Endodermal cell (in vitro differentiated cells): Measurements from ENCODE around the gene S1PR1. TPM values are rescaled to one million over a fixed set of nuclear protein-coding genes. Genes with fewer than 3 reads are reported as not detected.
"Not testable (repeated sequence)": the region's sequence is repeated elsewhere in the genome, so short reads cannot be mapped to it uniquely, and the experiment has no call there.

ENCODE experiments used
- DNase-seq: peaks from one replicate; pipeline ENCODE4 v3.0.0-alpha.2; 2017
- H3K27ac ChIP-seq: 2 replicates; pipeline ENCODE4 v1.5.1; 2013; ENCODE audit warnings: mild to moderate bottlenecking, low read depth, low read length, moderate library complexity
- H3K27me3 ChIP-seq: 2 replicates; pipeline ENCODE4 v1.6.1; 2013; ENCODE audit warnings: mild to moderate bottlenecking, low read length, moderate library complexity; ENCODE audit not compliant: insufficient read depth, control insufficient read depth, poor library complexity, severe bottlenecking
- H3K36me3 ChIP-seq: 2 replicates; pipeline ENCODE4 v1.7.0; 2013; ENCODE audit warnings: mild to moderate bottlenecking, low read length, moderate library complexity; ENCODE audit not compliant: control insufficient read depth, insufficient read depth
- H3K4me1 ChIP-seq: one replicate; pipeline ENCODE4 v1.7.0; 2013; ENCODE audit warnings: low read length; ENCODE audit not compliant: control insufficient read depth, insufficient read depth
- H3K4me3 ChIP-seq: 2 replicates; pipeline ENCODE4 v1.5.1; 2013; ENCODE audit warnings: mild to moderate bottlenecking, low read length, moderate library complexity
- H3K9ac ChIP-seq: 2 replicates; pipeline ENCODE4 v1.6.1; 2013; ENCODE audit warnings: mild to moderate bottlenecking, low read length, moderate library complexity; ENCODE audit not compliant: poor library complexity, severe bottlenecking; ENCODE audit errors: extremely low read depth
- H3K9me3 ChIP-seq: 2 replicates; pipeline ENCODE4 v1.6.1; 2013; ENCODE audit warnings: mild to moderate bottlenecking, low read length, moderate library complexity; ENCODE audit not compliant: control insufficient read depth
- H3K27ac Mint-ChIP-seq: 2 replicates; pipeline ENCODE4 v1.8.0; 2020; ENCODE audit warnings: mixed read lengths
- H3K27me3 Mint-ChIP-seq: 2 replicates; pipeline ENCODE4 v1.8.0; 2021; ENCODE audit warnings: mild to moderate bottlenecking, mixed read lengths; ENCODE audit not compliant: insufficient read depth
- H3K36me3 Mint-ChIP-seq: 2 replicates; pipeline ENCODE4 v1.8.0; 2020; ENCODE audit warnings: low read depth, mixed read lengths
- H3K4me1 Mint-ChIP-seq: 2 replicates; pipeline ENCODE4 v1.8.0; 2020; ENCODE audit warnings: mixed read lengths
- H3K4me3 Mint-ChIP-seq: 2 replicates; pipeline ENCODE4 v1.8.0; 2020; ENCODE audit warnings: mild to moderate bottlenecking, moderate library complexity, mixed read lengths
- H3K9me3 Mint-ChIP-seq: 2 replicates; pipeline ENCODE4 v1.8.0; 2020; ENCODE audit warnings: mild to moderate bottlenecking, mixed read lengths
- WGBS, 2 experiments: methylation state at CpG; one replicate each; pipeline versions ENCODE4 v1.1.5 to v1.1.7; 2013; ENCODE audit warnings: missing lambda C conversion rate in 2 of 2, mixed read lengths in 1 of 2; ENCODE audit not compliant: insufficient coverage in 1 of 2, insufficient read length in 1 of 2; 5-methylcytosine and 5-hydroxymethylcytosine counted together
- total RNA-seq, 2 donors: library from RNA; stranded (reverse); fragmentation: NEBNext Ultra II Directional in 1 of 2; extraction: Animal tissue kit (Norgen Biotek cat#: 25700) in 1 of 2; gene quantifications; 2 replicates in 1 of 2; 3 replicates in 1 of 2; pipeline ENCODE4 v1.2.1, GENCODE V29; 2021
- TF ChIP-seq, protein P1 (sequence below): fragments of 200-600 bp; sonication (generic); conservative IDR thresholded peaks from 2 replicates; pipeline ENCODE4 v1.5.0; 2021; ENCODE audit warnings: antibody characterized with exemption, mild to moderate bottlenecking

S1PR1 gene
- total RNA-seq, 2 donors from 2014 or later = 0.35 to 0.53 TPM

DNA sequence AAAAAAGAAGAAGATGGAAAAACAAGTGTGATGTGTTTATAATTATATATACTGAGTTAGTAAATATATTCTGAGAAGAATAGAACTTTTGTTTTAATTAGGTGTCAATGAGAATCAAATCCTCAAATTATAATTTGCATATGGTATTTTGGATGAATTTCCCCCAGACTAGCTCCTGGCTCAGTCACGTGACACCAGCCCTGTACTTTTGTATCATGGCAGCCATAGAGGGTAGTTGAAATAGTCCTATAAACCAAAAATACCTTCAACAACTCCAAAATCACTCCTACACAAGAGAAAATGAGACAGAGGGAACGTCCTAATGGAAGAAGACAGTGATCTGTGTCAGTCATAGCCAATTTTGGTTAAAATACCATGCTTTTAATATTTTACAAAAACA, 9.0 kb upstream of the S1PR1 start:
- Mint-ChIP-seq H3K4me3 (no peak overlapping the region), H3K4me1 (peaks cover 5% of the 10 kb centered on the region), H3K9me3 (no peaks in the 10 kb centered on the region), H3K27ac (no peak overlapping the region), H3K36me3 (no peaks in the 10 kb centered on the region), H3K27me3 (peaks cover 16% of the 10 kb centered on the region)
- no peak overlapping the region for H3K27ac ChIP-seq
- no peaks in the 10 kb centered on the region for H3K4me1 ChIP-seq
- TF ChIP-seq, protein P1, sequence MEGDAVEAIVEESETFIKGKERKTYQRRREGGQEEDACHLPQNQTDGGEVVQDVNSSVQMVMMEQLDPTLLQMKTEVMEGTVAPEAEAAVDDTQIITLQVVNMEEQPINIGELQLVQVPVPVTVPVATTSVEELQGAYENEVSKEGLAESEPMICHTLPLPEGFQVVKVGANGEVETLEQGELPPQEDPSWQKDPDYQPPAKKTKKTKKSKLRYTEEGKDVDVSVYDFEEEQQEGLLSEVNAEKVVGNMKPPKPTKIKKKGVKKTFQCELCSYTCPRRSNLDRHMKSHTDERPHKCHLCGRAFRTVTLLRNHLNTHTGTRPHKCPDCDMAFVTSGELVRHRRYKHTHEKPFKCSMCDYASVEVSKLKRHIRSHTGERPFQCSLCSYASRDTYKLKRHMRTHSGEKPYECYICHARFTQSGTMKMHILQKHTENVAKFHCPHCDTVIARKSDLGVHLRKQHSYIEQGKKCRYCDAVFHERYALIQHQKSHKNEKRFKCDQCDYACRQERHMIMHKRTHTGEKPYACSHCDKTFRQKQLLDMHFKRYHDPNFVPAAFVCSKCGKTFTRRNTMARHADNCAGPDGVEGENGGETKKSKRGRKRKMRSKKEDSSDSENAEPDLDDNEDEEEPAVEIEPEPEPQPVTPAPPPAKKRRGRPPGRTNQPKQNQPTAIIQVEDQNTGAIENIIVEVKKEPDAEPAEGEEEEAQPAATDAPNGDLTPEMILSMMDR = no peak
- no peak for DNase-seq
- no peaks in the 10 kb centered on the region for H3K36me3 ChIP-seq
- no peaks in the 10 kb centered on the region for H3K9me3 ChIP-seq
- H3K4me3 ChIP-seq = no peak overlapping the region
- WGBS, 2 experiments = 100% methylated on average over 1 of the region's 2 CpGs
- H3K9ac ChIP-seq = no peak overlapping the region
- H3K27me3 ChIP-seq = peaks cover 1% of the 10 kb centered on the region

DNA sequence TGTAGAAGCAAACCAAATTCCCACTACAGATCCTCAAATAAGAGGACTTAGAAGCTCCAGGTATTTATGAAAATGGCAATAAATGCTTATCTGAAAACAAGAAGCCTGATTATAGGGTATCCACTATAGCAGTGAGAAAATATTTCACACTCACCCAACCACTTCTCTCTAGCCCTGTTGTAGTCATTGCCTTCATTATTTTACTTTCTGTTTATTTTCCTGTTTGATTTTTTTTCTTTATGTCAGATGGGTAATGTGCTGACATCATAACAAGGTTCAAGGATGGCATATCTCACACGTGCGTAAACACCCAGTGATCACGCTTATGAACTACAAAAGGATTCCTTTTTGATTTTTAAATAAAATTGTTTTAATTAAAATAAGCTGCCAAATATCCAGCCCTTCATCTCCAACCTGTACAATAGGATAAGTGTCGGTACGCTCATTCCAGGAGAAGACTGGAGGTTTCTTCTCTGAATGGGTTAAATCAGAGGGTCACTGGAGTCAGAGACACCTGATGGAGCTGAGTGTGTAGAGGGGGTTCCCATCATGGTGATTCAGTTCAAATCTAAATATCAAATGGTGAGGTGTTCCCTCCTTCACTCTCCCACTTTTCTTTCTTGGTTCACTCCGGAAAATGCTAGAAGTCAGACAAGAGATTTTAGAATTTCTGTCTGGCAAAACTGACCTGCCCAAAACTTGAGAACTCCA, 8.2 kb upstream of the S1PR1 start:
- Histone ChIP-seq H3K9ac (no peak overlapping the region), H3K36me3 (no peaks in the 10 kb centered on the region), H3K4me1 (no peaks in the 10 kb centered on the region), H3K27ac (no peak overlapping the region), H3K27me3 (peaks cover 8% of the 10 kb centered on the region), H3K9me3 (no peaks in the 10 kb centered on the region), H3K4me3 (no peak overlapping the region)
- TF ChIP-seq, protein P1 = no peak
- Mint-ChIP-seq H3K27ac (no peak overlapping the region), H3K9me3 (no peaks in the 10 kb centered on the region), H3K36me3 (no peaks in the 10 kb centered on the region), H3K27me3 (peaks cover 24% of the 10 kb centered on the region), H3K4me3 (no peak overlapping the region), H3K4me1 (peaks cover 5% of the 10 kb centered on the region)
- WGBS, 2 experiments = 78 to 95% methylated on average over 1 to 5 of the region's 6 CpGs
- no peak for DNase-seq

DNA sequence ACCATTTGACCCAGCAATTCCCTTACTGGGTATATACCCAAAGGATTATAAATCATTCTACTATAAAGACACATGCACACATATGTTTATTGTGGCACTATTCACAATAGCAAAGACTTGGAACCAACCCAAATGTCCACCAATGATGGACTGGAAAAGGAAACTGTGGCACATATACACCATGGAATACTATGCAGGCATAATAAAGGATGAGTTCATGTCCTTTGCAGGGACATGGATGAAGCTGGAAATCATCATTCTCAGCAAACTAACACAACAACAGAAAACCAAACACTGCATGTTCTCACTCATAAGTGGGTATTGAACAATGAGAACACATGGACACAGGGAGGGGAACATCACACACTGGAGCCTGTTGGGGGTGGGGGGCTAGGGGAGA, 4.6 kb upstream of the S1PR1 start:
- not testable (repeated sequence) for H3K9ac ChIP-seq, H3K27ac ChIP-seq, H3K4me1 ChIP-seq, H3K36me3 ChIP-seq, H3K9me3 ChIP-seq, H3K9me3 Mint-ChIP-seq, H3K36me3 Mint-ChIP-seq, DNase-seq, H3K27ac Mint-ChIP-seq, H3K4me3 Mint-ChIP-seq, H3K4me3 ChIP-seq
- peaks cover 55% of the 10 kb centered on the region for H3K27me3 Mint-ChIP-seq
- peaks cover 41% of the 10 kb centered on the region for H3K27me3 ChIP-seq
- H3K4me1 Mint-ChIP-seq = peaks cover 13% of the 10 kb centered on the region

DNA sequence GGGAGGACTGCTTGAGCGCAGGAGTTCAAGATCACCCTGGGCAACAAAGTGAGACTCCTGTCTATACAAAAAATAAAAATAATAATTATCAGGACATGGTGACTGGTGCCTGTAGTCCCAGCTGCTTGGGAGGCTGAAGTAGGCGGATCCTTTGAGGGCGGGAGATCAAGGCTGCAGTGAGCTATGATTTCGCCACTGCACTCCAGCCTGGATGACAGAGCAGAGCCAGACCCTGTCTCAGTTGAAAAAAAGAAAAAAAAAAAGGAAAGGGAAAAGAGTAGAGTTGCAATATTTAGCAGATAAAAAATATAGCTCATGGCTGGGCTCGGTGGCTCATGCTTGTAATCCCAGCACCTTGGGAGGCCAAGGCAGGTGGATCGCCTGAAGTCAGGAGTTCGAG, 3.3 kb upstream of the S1PR1 start:
- H3K36me3 ChIP-seq = no peaks in the 10 kb centered on the region
- H3K4me3 ChIP-seq = no peak overlapping the region
- no peaks in the 10 kb centered on the region for H3K36me3 Mint-ChIP-seq
- no peak overlapping the region for H3K9ac ChIP-seq
- no peak overlapping the region for H3K4me3 Mint-ChIP-seq
- H3K27me3 Mint-ChIP-seq = peaks cover 68% of the 10 kb centered on the region
- TF ChIP-seq, protein P1 = no peak
- DNase-seq = no peak
- peaks cover 18% of the 10 kb centered on the region for H3K4me1 Mint-ChIP-seq
- WGBS, 2 experiments = 91 to 93% methylated on average over 4 to 7 of the region's 7 CpGs
- H3K4me1 ChIP-seq = no peaks in the 10 kb centered on the region
- H3K9me3 ChIP-seq = no peaks in the 10 kb centered on the region
- no peaks in the 10 kb centered on the region for H3K9me3 Mint-ChIP-seq
- peaks cover 53% of the 10 kb centered on the region for H3K27me3 ChIP-seq
- H3K27ac ChIP-seq = no peak overlapping the region
- H3K27ac Mint-ChIP-seq = no peak overlapping the region
